ENCODE results near the gene ALK.

ALK gene

GRCh38 chr2:29226808-29227207 is 694.6 kb downstream of the ALK start:
- no peak for DNase-seq (ENCODE audit: low read depth, low spot score)

DNA sequence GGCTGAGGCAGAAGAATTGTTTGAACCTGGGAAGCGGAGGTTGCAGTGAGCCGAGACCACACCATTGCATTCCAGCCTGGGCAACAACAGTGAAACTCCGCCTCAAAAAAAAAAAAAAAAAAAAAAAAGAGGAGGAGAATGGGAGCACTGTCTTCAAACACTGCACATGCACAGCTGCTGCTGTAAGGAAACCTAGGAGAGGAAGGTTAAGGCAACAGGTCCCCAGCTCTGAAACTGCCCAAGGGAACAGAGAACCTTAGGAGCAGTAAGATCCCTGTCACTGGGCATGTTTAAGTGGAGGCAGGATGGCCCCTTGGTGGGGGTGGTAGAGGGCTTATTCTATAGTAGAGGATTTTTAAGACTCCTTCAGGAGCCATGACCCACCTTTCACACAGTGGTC is 695.0 kb downstream of the ALK start:
- no peak for DNase-seq (ENCODE audit: low read depth, low spot score)

GRCh38 chr2:29225814-29226213 is 695.6 kb downstream of the ALK start:
- no peak for DNase-seq (ENCODE audit: low read depth, low spot score)

DNA sequence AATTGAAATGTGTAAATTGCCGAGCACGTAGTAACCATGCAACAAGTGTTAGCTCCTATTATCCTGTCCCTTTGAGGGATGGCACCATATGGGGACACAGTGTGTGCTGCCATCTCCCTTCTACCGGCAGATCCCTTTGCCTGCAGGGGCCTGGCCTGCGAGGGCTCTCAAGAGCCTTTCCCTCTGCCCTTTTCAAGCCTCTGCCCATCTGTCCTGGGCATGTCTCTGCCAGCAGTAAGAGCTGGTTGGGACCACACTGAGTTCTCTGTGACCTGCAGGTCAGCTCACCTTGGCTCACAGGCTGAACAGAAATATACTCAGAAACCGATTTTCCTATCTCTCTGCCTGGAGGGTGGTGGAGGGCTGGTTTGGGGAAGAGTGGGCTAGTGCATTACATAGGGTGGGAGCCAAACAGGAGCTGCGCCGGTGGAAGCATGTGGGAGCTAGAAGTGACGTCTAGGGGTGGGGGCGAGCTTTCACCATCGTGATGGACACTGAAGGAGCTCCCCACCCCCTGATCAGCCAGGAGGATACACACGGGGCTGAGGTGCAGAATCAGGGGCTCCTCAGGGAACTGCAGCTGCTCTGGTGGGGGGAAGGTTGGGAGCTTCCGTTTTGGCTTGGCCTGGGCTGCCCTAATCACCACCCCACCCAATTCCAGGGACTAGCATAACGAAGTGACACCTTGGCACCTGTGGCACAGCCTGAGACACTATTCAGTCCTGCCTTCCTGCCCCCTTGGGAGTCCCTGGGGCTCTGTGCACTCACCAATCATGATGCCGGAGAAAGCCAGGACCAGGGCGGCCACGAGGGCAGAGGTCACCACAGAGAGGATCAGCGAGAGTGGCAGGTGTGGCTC is 696.5 kb downstream of the ALK start:
- DNase-seq (ENCODE audit: low read depth, low spot score) = no peak

DNA sequence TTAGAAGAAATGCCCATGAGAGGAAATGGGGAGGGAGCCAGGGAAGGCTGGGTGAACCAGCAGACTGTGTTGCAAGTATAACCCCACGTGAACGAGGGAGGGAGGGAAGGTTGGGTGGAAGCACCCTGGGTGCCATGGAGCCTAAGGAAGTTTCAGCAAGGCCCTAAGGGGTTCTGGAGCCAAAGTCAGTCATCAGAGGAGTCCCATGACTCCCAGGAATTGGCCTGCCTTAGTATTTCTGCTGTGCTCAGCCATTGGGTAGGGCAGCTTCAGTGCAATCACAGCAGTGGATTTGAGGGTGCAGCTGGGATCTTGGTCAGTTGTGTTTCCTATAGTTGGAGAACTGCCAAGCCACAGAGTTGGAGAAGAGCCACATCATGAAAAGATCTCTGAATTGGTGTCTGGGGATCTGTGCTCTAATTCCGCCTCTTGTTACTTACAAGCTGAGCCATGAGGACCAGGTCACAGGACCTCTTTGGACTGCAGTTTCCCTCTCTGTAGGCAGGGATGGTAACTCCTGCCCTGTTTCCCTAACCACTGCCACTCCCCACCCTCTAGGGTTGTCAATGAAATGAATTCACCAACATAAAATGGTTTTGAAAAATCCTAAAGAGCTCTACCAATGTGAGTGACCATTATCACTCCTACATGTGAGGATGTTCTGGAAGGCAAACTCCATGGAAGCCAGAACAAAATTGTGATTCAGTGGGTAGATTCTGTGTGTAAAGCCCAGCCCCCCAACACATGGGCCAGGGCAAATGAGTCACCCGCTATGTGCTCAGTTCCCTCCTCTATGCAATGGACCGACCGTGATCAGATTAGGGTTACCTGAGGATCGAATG is 697.3 kb downstream of the ALK start:
- no peak for DNase-seq (ENCODE audit: low read depth, low spot score)

DNA sequence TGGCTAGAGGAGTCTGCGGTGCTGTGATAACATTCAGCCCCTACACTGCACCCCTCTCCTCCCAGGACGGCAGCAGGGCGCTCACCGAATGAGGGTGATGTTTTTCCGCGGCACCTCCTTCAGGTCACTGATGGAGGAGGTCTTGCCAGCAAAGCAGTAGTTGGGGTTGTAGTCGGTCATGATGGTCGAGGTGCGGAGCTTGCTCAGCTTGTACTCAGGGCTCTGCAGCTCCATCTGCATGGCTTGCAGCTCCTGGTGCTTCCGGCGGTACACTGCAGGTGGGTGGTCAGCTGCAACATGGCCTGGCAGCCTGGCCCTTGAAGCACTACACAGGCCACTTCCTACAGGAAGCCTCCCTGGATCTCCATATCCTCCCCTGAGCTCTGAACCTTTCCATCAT is 698.1 kb downstream of the ALK start:
- DNase-seq (ENCODE audit: low read depth, low spot score) = no peak

DNA sequence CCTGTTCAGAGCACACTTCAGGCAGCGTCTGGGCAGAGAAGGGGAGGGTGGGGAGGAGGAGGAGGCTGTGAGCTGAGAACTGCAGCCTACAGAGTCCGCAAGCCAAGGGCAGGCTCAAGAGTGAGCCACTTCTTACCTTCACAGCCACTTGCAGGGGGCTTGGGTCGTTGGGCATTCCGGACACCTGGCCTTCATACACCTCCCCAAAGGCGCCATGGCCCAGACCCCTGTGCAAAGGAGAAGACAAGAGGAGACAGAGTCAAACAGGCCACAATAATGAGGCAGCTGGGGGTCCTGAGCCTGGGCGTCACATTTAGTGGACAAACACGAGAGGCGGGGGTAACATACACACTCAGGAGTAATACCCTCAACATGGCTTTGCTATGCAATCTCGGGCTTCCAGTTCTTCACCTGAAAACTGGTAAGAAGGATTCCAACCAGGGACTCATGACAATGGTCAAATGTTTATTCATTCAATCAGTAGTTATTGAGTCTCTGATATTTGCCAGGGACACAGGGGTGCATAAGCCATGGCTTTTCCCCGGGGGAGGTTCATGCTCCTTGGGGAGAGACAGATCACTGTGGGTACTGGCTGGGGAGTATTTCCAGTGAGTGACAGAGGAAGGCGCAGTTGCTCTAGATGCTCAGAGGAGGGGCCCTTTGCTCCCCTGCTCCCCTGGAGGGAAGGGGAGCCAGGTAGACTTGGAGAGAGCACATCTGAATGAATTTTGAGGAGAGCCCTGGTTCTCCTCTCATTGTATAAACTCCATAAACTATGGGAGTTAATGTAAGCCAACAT is 698.8 kb downstream of the ALK start:
- DNase-seq (ENCODE audit: low read depth, low spot score) = no peak

DNA sequence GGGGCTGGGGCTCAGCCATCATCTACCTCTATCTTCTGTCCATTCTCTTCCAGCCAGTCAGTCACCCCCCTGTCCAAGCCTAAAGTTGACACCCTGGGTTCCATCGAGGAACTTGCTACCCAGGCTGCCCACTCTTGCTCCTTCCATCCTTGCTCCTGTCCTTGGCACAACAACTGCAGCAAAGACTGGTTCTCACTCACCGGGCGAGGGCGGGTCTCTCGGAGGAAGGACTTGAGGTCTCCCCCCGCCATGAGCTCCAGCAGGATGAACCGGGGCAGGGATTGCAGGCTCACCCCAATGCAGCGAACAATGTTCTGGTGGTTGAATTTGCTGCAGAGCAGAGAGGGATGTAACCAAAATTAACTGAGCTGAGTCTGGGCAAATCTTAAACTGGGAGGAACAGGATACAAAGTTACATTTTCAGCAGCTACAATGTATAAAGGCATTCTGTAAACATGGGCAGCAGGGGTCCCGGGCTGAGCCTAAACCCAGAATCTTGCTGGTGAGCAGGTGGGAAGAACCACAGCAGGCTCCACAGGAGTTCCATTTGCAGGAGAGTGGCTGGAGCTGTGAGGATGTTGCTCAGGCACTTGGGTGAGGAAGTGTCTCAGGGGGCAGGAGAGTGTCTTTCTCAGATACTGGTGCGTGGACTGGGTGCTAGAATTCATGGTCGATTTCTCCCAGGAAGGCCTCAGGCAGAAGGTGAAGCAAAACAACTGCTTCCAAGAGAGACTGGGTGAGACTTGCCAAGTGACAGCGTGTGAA is 700.7 kb downstream of the ALK start:
- no peak for DNase-seq (ENCODE audit: low read depth, low spot score)

GRCh38 chr2:29219374-29219773 is 702.0 kb downstream of the ALK start:
- no peak for DNase-seq (ENCODE audit: low read depth, low spot score)

GRCh38 chr2:29218550-29219125 is 702.7 kb downstream of the ALK start:
- no peak for DNase-seq (ENCODE audit: low read depth, low spot score)

DNA sequence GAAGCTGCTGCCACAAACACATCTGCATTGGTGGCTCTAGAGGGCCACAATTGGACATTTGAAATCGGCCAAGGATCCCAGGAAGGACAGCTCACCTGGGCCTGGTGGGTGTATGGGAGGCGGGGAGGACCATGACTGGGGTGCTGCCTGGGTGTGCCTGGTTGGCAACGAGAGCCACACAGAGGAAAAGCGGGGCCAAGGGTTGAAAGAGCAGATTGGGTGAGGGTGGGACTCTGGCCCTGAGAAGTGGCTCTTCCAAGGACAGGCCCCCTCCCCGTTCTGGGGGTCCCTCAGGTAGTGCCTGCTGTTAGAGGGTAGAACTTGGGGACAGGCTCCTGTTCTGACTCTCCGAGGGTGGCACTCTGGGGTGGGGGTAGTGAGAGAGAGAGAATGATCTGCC is 703.3 kb downstream of the ALK start:
- DNase-seq (ENCODE audit: low read depth, low spot score) = no peak

GRCh38 chr2:29216609-29216909 is 704.8 kb downstream of the ALK start:
- DNase-seq (ENCODE audit: low read depth, low spot score) = no peak

GRCh38 chr2:29215739-29216608 is 705.4 kb downstream of the ALK start:
- no peak for DNase-seq (ENCODE audit: low read depth, low spot score)

DNA sequence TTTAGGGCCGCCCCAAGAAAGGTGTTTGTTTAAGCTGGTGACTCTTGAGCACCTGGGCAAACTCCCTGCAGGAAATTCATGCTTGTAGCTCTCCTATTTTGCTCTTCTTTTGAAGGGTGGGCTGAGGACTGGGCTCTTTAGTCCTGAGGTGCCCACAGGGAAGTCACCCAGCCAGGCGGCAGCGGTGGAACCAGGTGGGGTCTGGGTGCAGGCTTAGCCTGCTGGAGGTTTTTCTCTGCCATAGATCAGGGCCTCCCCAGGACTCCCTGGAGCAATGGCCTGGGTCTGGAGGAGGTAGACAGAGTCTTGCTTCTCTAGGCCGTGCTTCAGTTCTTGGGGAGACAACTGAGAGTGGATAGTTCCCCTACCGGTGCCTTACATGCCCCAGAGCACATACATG is 706.3 kb downstream of the ALK start:
- no peak for DNase-seq (ENCODE audit: low read depth, low spot score)

DNA sequence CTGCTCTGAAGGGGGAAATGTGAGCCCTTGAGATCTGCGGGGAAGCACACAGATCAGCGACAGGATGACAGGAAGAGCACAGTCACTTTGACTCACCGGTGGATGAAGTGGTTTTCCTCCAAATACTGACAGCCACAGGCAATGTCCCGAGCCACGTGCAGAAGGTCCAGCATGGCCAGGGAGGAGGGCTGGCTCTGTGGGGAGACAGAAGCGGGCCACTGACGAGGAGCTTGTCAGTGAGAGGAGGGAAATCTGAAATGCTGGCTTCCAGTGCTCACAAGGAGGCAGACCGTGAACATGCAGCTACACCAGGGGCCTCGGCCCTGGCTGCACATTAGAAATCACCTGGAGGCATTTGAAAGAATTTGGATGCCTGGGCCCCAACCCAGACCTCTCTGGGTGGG is 707.5 kb downstream of the ALK start:
- no peak for DNase-seq (ENCODE audit: low read depth, low spot score)

- DNase-seq (ENCODE audit: low read depth, low spot score) = no peak
Measured at GRCh38 chr2:29212009-29212408, 709.4 kb downstream of the ALK start.

DNA sequence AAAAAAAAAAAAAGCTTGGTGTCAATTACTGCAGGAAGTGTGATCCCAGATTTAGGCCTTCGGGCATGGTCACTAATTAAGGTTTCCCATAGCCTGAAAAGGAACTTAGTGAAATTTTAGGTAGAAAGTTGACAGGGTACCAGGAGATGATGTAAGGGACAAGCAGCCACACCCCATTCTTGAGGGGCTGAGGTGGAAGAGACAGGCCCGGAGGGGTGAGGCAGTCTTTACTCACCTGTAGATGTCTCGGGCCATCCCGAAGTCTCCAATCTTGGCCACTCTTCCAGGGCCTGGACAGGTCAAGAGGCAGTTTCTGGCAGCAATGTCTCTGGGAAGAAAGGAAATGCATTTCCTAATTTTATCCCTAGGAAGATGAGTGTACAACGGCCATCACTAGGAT is 711.8 kb downstream of the ALK start:
- no peak for DNase-seq (ENCODE audit: low read depth, low spot score)

DNA sequence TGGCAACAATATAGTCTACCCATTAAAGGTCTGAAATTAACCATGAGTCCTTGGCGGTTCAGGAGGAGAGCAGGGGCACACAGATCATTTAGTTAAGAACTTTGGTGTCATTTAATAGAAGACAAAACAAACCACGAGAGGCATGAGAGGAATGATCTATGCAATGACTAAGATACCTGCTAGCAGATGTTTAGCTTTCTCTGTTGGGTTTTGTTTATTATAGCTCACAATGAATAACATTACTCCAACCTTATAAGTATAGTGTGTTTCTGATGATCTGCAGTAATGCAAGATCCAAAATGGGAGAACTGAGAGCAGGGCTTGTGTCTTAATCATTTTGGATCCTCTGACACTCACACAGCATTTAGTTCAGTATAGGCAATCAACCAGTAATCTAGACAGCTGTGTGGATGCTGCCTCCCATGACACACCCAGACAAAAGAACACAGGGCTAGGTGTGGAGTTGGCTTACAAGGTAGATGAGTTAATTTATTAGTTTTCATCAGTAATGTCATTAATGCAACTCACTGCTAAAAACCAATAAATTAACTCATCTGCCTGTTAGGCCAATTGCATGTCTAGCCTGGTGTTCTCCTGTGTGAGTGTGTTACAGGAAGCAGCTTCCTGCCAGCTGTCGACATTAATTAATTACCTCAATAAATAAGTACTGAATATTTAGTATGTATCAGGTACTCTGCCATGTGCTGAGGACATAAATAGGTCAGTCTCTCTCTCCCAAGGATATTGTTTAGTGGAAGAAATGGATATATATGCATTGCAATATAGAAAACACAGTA is 713.8 kb downstream of the ALK start:
- DNase-seq (ENCODE audit: low read depth, low spot score) = no peak

DNA sequence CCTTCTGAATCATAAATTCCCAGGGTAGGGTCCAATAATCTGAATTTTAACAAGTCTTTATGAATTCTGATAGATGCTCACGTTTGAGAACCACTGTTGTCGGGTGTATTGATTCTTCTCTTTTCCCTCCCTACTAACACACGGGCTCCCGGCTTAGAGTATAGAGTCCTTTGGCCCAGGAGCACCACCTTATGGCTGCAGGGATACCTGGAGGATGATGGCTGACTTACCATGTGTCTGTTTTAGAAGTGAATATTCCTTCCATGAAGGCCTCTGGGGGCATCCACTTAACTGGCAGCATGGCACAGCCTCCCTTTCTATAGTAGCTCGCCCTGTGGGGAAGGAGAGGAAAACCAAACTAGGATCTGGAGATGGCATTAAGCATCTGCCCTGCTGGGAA is 714.4 kb downstream of the ALK start:
- no peak for DNase-seq (ENCODE audit: low read depth, low spot score)
